Measurements from ENCODE around the gene FOLR3.

GRCh38 chr11:72150882-72151281, 15.4 kb downstream of the FOLR3 start:
- TF ChIP-seq CTCF (IDR thresholded peaks at IDR 0.05) (no peak), POLR2A (IDR thresholded peaks at IDR 0.05) (no peak)
